BJ (cell line): ENCODE results near the gene NRG3. TPM values are rescaled to one million over a fixed set of nuclear protein-coding genes. Genes with fewer than 3 reads are reported as not detected.

Experiments
- CTCF ChIA-PET: fragments of 350-600 bp; formaldehyde crosslinking; extraction: SDS; loops from one replicate; lab custom pipeline; 2021; ENCODE audit warnings: antibody characterized with exemption, inconsistent platforms; lab: Yijun Ruan, JAX
- POLR2A ChIA-PET: fragments of 300-600 bp; sonication (Branson Sonifier 250); formaldehyde crosslinking; extraction: SDS; loops from one replicate; lab custom pipeline; 2021; ENCODE audit warnings: antibody characterized with exemption; lab: Charles Lee
- DNase-seq: peaks from one replicate; pipeline ENCODE4 v3.0.0-alpha.2; 2011; ENCODE audit warnings: low read depth
- H3K27me3 ChIP-seq: 2 replicates; pipeline ENCODE4 v1.6.0; 2011; ENCODE audit warnings: low read length; ENCODE audit not compliant: control insufficient read depth, insufficient read depth
- H3K36me3 ChIP-seq: 2 replicates; pipeline ENCODE4 v1.5.1; 2011; ENCODE audit warnings: low read length; ENCODE audit not compliant: control insufficient read depth, insufficient read depth
- H3K4me3 ChIP-seq: 2 replicates; pipeline ENCODE4 v1.5.1; 2011; ENCODE audit warnings: low read depth, mild to moderate bottlenecking, control low read depth, low read length
- CTCF ChIP-seq: IDR thresholded peaks from 2 replicates; pipeline ENCODE4 v1.5.1; 2011; ENCODE audit warnings: low read depth, mild to moderate bottlenecking, control low read depth, inconsistent platforms, low read length, moderate library complexity; ENCODE audit not compliant: insufficient read depth
- polyA plus RNA-seq: library from polyadenylated mRNA; depleted of rRNA; stranded (reverse); fragments of >200 nt; gene quantifications from 2 replicates; pipeline ENCODE4 v1.2.3, GENCODE V29; 2011

Gene NRG3
- polyA plus RNA-seq, 1 experiment = not detected

GRCh38 chr10:81905161-81905560 lies 30.2 kb downstream of the NRG3 start:
- POLR2A ChIA-PET = no interaction called here
- CTCF ChIA-PET = no interaction called here
- TF ChIP-seq CTCF = no peak
- DNase-seq = no peak
- Histone ChIP-seq H3K36me3 (no peaks in the 10 kb centered on the region), H3K4me3 (no peak overlapping the region), H3K27me3 (no peaks in the 10 kb centered on the region)

- TF ChIP-seq CTCF = no peak
These were observed 34.5 kb downstream of the NRG3 start for GRCh38 chr10:81909453-81909852.

GRCh38 chr10:81911328-81911727 lies 36.3 kb downstream of the NRG3 start:
- Histone ChIP-seq H3K36me3 (no peaks in the 10 kb centered on the region), H3K27me3 (no peaks in the 10 kb centered on the region), H3K4me3 (no peak overlapping the region)
- TF ChIP-seq CTCF = no peak
- POLR2A ChIA-PET = no interaction called here
- no peak for DNase-seq
- CTCF ChIA-PET = no interaction called here

More at GRCh38 chr10:81909453-81909852, 34.5 kb downstream of the NRG3 start:
- no peaks in the 10 kb centered on the region for H3K27me3 ChIP-seq
- POLR2A ChIA-PET = no interaction called here
- no peak overlapping the region for H3K4me3 ChIP-seq
- H3K36me3 ChIP-seq = no peaks in the 10 kb centered on the region
- no peak for DNase-seq
- CTCF ChIA-PET = no interaction called here

GRCh38 chr10:81914736-81915503 lies 39.9 kb downstream of the NRG3 start:
- no peaks in the 10 kb centered on the region for H3K27me3 ChIP-seq
- no peak overlapping the region for H3K4me3 ChIP-seq
- CTCF ChIA-PET = no interaction called here
- H3K36me3 ChIP-seq = no peaks in the 10 kb centered on the region
- no peak for DNase-seq
- TF ChIP-seq CTCF = no peak
- POLR2A ChIA-PET = no interaction called here

GRCh38 chr10:81915504-81915897 lies 40.5 kb downstream of the NRG3 start:
- POLR2A ChIA-PET = no interaction called here
- no peak overlapping the region for H3K4me3 ChIP-seq
- no peak for DNase-seq
- no peak for TF ChIP-seq CTCF
- no peaks in the 10 kb centered on the region for H3K36me3 ChIP-seq
- no peaks in the 10 kb centered on the region for H3K27me3 ChIP-seq
- CTCF ChIA-PET = no interaction called here
